IMR-90 (cell line): ENCODE results near the gene ST6GALNAC3. TPM values are rescaled to one million over a fixed set of nuclear protein-coding genes. Genes with fewer than 3 reads are reported as not detected.

Source experiments
- ATAC-seq: fragments of 200-7000 bp; cut with Tn5 transposase; 2 replicates; pipeline ENCODE4 v1.9.1; 2020; ENCODE audit warnings: low read depth, mild to moderate bottlenecking, moderate library complexity
- BruUV-seq: library from RNA; stranded (reverse); fragments of 400-500 nt; replicated peaks from 2 replicates; lab custom pipeline; 2021; lab: Mats Ljungman, UMichigan
- CTCF ChIA-PET: fragments of 300-600 bp; formaldehyde crosslinking; extraction: SDS; loops from one replicate; lab custom pipeline; 2021; ENCODE audit warnings: antibody characterized with exemption; lab: Yijun Ruan, JAX
- POLR2A ChIA-PET: fragments of 300-600 bp; sonication (Branson Sonifier 250); formaldehyde crosslinking; loops from one replicate; lab custom pipeline; 2022; ENCODE audit warnings: antibody characterized with exemption; ENCODE audit not compliant: unreplicated experiment; lab: Charles Lee
- DNase-seq: peaks from one replicate; pipeline ENCODE4 v3.0.0; 2013
- H2AFZ ChIP-seq: replicated peaks from 2 replicates; pipeline ENCODE3; 2013; ENCODE audit warnings: low read length, mild to moderate bottlenecking; ENCODE audit not compliant: poor library complexity
- H2AK5ac ChIP-seq: 2 replicates; pipeline ENCODE4 v1.6.1; 2013; ENCODE audit warnings: low read depth, low read length, inconsistent platforms
- H2AK9ac ChIP-seq: replicated peaks from 2 replicates; pipeline ENCODE3; 2013; ENCODE audit warnings: mild to moderate bottlenecking, low read depth, low read length, moderate library complexity; ENCODE audit not compliant: poor library complexity
- H2BK120ac ChIP-seq: 2 replicates; pipeline ENCODE4 v1.6.1; 2013; ENCODE audit warnings: low read depth, low read length, inconsistent platforms
- H2BK15ac ChIP-seq: 3 replicates; pipeline ENCODE4 v1.6.1; 2013; ENCODE audit warnings: low read depth, low read length, inconsistent platforms
- H2BK20ac ChIP-seq: 2 replicates; pipeline ENCODE4 v1.6.1; 2013; ENCODE audit warnings: low read depth, mild to moderate bottlenecking, inconsistent platforms, low read length, moderate library complexity
- H2BK5ac ChIP-seq: 2 replicates; pipeline ENCODE4 v1.6.1; 2013; ENCODE audit warnings: mild to moderate bottlenecking, low read depth, low read length, inconsistent platforms; ENCODE audit not compliant: poor library complexity, severe bottlenecking
- H3K14ac ChIP-seq: replicated peaks from 2 replicates; pipeline ENCODE4 v1.6.1; 2013; ENCODE audit warnings: low read depth, low read length, inconsistent platforms
- H3K18ac ChIP-seq: 2 replicates; pipeline ENCODE4 v1.6.1; 2013; ENCODE audit warnings: low read depth, low read length, control low read depth
- H3K23ac ChIP-seq: 2 replicates; pipeline ENCODE4 v1.6.1; 2013; ENCODE audit warnings: low read depth, low read length, inconsistent platforms
- H3K27ac ChIP-seq: 2 replicates; pipeline ENCODE4 v1.5.1; 2013; ENCODE audit warnings: mild to moderate bottlenecking, control low read depth, low read length; ENCODE audit not compliant: insufficient read depth
- H3K27me3 ChIP-seq: 2 replicates; pipeline ENCODE4 v1.6.1; 2013; ENCODE audit warnings: low read length; ENCODE audit not compliant: control insufficient read depth, insufficient read depth
- H3K36me3 ChIP-seq: 2 replicates; pipeline ENCODE4 v1.6.1; 2013; ENCODE audit warnings: low read length, mixed read lengths; ENCODE audit not compliant: control insufficient read depth, insufficient read depth
- H3K4ac ChIP-seq: 2 replicates; pipeline ENCODE4 v1.6.1; 2013; ENCODE audit warnings: low read depth, low read length, inconsistent platforms
- H3K4me1 ChIP-seq: 2 replicates; pipeline ENCODE4 v1.6.1; 2013; ENCODE audit warnings: low read length, mixed read lengths; ENCODE audit not compliant: control insufficient read depth, insufficient read depth
- H3K4me2 ChIP-seq: 2 replicates; pipeline ENCODE4 v1.6.1; 2013; ENCODE audit warnings: low read depth, mild to moderate bottlenecking, control low read depth, low read length, moderate library complexity
- H3K4me3 ChIP-seq: 2 replicates; pipeline ENCODE4 v1.5.1; 2013; ENCODE audit warnings: low read depth, mild to moderate bottlenecking, control low read depth, low read length, moderate library complexity; ENCODE audit not compliant: insufficient read depth
- H3K56ac ChIP-seq: 2 replicates; pipeline ENCODE4 v1.6.1; 2013; ENCODE audit warnings: low read length, inconsistent platforms; ENCODE audit not compliant: insufficient read depth; ENCODE audit errors: extremely low read depth
- H3K79me1 ChIP-seq, 2 experiments: 2 replicates each; pipeline ENCODE4 v1.6.1; 2013; ENCODE audit warnings: low read length in 2 of 2, inconsistent platforms in 1 of 2, low read depth in 1 of 2
- H3K9ac ChIP-seq: 2 replicates; pipeline ENCODE4 v1.6.1; 2013; ENCODE audit warnings: low read depth, low read length, control low read depth
- H3K9me1 ChIP-seq: 2 replicates; pipeline ENCODE4 v1.6.1; 2013; ENCODE audit warnings: low read length, inconsistent platforms; ENCODE audit not compliant: insufficient read depth
- H3K9me3 ChIP-seq: 2 replicates; pipeline ENCODE4 v1.6.1; 2013; ENCODE audit warnings: low read length; ENCODE audit not compliant: control insufficient read depth, insufficient read depth
- H4K20me1 ChIP-seq: 2 replicates; pipeline ENCODE4 v1.6.1; 2013; ENCODE audit warnings: low read length, inconsistent platforms; ENCODE audit not compliant: insufficient read depth
- H4K5ac ChIP-seq: 2 replicates; pipeline ENCODE4 v1.6.1; 2013; ENCODE audit warnings: mild to moderate bottlenecking, low read depth, low read length, control low read depth
- H4K8ac ChIP-seq, 2 experiments: 2 replicates each; pipeline ENCODE4 v1.6.1; 2013; ENCODE audit warnings: low read depth in 2 of 2, low read length in 2 of 2, control low read depth in 1 of 2, inconsistent platforms in 1 of 2
- H4K91ac ChIP-seq: 2 replicates; pipeline ENCODE4 v1.6.1; 2013; ENCODE audit warnings: low read depth, low read length, inconsistent platforms; ENCODE audit not compliant: insufficient read depth
- CEBPB ChIP-seq: IDR thresholded peaks from 2 replicates; pipeline ENCODE4 v1.6.1; 2012; ENCODE audit warnings: low read depth, low read length, improper control_type of control experiment
- CHD1 ChIP-seq: IDR thresholded peaks from 2 replicates; pipeline ENCODE4 v1.6.1; 2012; ENCODE audit warnings: low read depth, low read length, improper control_type of control experiment
- CTCF ChIP-seq: conservative IDR thresholded peaks from 2 replicates; pipeline ENCODE4 v1.5.1; 2012; ENCODE audit warnings: mild to moderate bottlenecking, low read depth, low read length, improper control_type of control experiment
- ELK1 ChIP-seq: fragments of 150-350 bp; IDR thresholded peaks from 2 replicates; pipeline ENCODE4 v1.6.1; 2016; ENCODE audit warnings: low read depth, mild to moderate bottlenecking, low read length, moderate library complexity, borderline replicate concordance
- MAZ ChIP-seq: IDR thresholded peaks from 2 replicates; pipeline ENCODE4 v1.6.1; 2012; ENCODE audit warnings: low read depth, mild to moderate bottlenecking, low read length, improper control_type of control experiment, moderate library complexity, borderline replicate concordance
- NFE2L2 ChIP-seq: fragments of 150-350 bp; IDR thresholded peaks from 2 replicates; pipeline ENCODE4 v1.6.1; 2016; ENCODE audit warnings: low read depth, mild to moderate bottlenecking, low read length
- SMC3 ChIP-seq: fragments of 150-350 bp; IDR thresholded peaks from 2 replicates; pipeline ENCODE4 v1.6.1; 2016; ENCODE audit warnings: low read depth, mild to moderate bottlenecking, antibody characterized with exemption, low read length, moderate library complexity
- USF2 ChIP-seq: fragments of 150-350 bp; IDR thresholded peaks from 2 replicates; pipeline ENCODE4 v1.6.1; 2017; ENCODE audit warnings: mild to moderate bottlenecking, antibody characterized with exemption, low read length, low read depth
- WGBS, 2 experiments: methylation state at CpG; one replicate each; pipeline versions ENCODE4 v1.1.5 to v1.1.7; 2013; ENCODE audit warnings: missing lambda C conversion rate in 2 of 2; ENCODE audit not compliant: insufficient read length in 1 of 2; ENCODE audit errors: extremely low coverage in 2 of 2; 5-methylcytosine and 5-hydroxymethylcytosine counted together
- dilution Hi-C: fragments of 300-500 bp; cut with HindIII; formaldehyde crosslinking; loops from one replicate; pipeline ENCODE4 v1.14.3; 2018; ENCODE audit warnings: low sequenced_read_pairs; ENCODE audit not compliant: unreplicated experiment
- in situ Hi-C: fragments of 300-500 bp; cut with MboI; formaldehyde crosslinking; loops from 3 replicates; pipeline ENCODE4 v1.14.3; 2019; ENCODE audit warnings: low sequenced_read_pairs, inconsistent platforms, mixed read lengths
- intact Hi-C: fragments of 100-400 bp; cut with micrococcal nuclease; formaldehyde crosslinking; loops from 2 replicates; pipeline ENCODE4 v1.10.0; 2022
- polyA plus RNA-seq, 3 experiments: library from polyadenylated mRNA; depleted of rRNA; stranded (reverse); fragments of >200 nt; gene quantifications; 2 replicates each; pipeline ENCODE4 v1.2.3, GENCODE V29; 2012; ENCODE audit warnings: low replicate concordance in 1 of 3
- total RNA-seq: library from RNA; depleted of rRNA; stranded (reverse); fragments of >200 nt; gene quantifications from 2 replicates; pipeline ENCODE4 v1.2.3, GENCODE V29; 2012

ST6GALNAC3 gene
- total and polyA plus RNA-seq, 2 of the 4 experiments (the other 2 are of a cell fraction) = 0.65 to 1.3 TPM

- Histone ChIP-seq H3K9ac (no peak overlapping the region), H3K27me3 (no peaks in the 10 kb centered on the region), H2AK9ac (no peak overlapping the region), H3K36me3 (no peaks in the 10 kb centered on the region), H2BK20ac (no peak overlapping the region), H3K4me3 (no peak overlapping the region), H4K8ac (no peak overlapping the region), H4K20me1 (no peaks in the 10 kb centered on the region), H2BK5ac (no peak overlapping the region), H3K4me1 (no peaks in the 10 kb centered on the region), H3K56ac (no peak overlapping the region), H2BK120ac (no peak overlapping the region), H3K4me2 (no peak overlapping the region), H3K23ac (no peak overlapping the region), H4K5ac (no peak overlapping the region), H3K14ac (no peak overlapping the region), H3K4ac (no peak overlapping the region), H2AK5ac (no peak overlapping the region), H4K91ac (no peak overlapping the region), H3K9me1 (no peaks in the 10 kb centered on the region), H2AFZ (no peak overlapping the region), H3K18ac (no peak overlapping the region), H3K9me3 (no peaks in the 10 kb centered on the region), H3K27ac (no peak overlapping the region), H2BK15ac (no peak overlapping the region), H3K79me1 (no peaks in the 10 kb centered on the region)
- no TSS peak for BruUV-seq
- intact Hi-C loops (no loop called here), dilution Hi-C loops (no loop called here), in situ Hi-C loops (no loop called here)
- POLR2A ChIA-PET = no interaction called here
- WGBS, 2 experiments = no CpG with 5 or more reads among the region's 2 CpGs
- ATAC-seq (no peak), DNase-seq (no peak)
- TF ChIP-seq NFE2L2 = no peak
- TF ChIP-seq CEBPB = no peak
- no peak for TF ChIP-seq CHD1
- TF ChIP-seq MAZ = no peak
- TF ChIP-seq SMC3 = no peak
- no peak for TF ChIP-seq USF2
- no peak for TF ChIP-seq CTCF
- TF ChIP-seq ELK1 = no peak
- CTCF ChIA-PET = no interaction called here
Measured at GRCh38 chr1:76562292-76562691, 487.7 kb downstream of the ST6GALNAC3 start.
